ENCODE results near the gene TSPAN14.

DNA sequence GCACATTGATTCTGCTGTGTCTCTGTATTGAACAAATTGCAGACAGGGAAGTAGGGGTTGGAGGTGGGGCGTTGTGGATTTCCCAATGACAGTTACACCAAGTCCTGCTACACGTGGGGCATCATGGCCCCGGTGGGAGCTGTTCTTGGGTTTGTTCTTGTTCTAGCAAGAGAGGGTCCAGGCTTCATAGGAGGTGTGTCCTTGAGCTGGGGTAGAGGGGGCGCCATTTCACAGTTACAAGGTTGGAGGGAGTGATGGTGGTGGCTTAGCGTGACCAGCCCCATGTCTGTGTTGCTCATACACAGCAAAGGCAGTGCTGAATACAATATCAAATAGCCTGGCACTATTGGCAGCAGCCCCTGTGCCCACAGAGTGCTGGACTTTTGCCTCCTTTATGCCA lies 99.3 kb downstream of the TSPAN14 start:
- TF ChIP-seq, protein P1, sequence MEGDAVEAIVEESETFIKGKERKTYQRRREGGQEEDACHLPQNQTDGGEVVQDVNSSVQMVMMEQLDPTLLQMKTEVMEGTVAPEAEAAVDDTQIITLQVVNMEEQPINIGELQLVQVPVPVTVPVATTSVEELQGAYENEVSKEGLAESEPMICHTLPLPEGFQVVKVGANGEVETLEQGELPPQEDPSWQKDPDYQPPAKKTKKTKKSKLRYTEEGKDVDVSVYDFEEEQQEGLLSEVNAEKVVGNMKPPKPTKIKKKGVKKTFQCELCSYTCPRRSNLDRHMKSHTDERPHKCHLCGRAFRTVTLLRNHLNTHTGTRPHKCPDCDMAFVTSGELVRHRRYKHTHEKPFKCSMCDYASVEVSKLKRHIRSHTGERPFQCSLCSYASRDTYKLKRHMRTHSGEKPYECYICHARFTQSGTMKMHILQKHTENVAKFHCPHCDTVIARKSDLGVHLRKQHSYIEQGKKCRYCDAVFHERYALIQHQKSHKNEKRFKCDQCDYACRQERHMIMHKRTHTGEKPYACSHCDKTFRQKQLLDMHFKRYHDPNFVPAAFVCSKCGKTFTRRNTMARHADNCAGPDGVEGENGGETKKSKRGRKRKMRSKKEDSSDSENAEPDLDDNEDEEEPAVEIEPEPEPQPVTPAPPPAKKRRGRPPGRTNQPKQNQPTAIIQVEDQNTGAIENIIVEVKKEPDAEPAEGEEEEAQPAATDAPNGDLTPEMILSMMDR (IDR thresholded peaks at IDR 0.05): no peak
- TF ChIP-seq POLR2A (IDR thresholded peaks at IDR 0.05): no peak
